HepG2 (cell line): ENCODE measurements around the gene ACVR2A. TPM values are rescaled to one million over a fixed set of nuclear protein-coding genes. Genes with fewer than 3 reads are reported as not detected.

Source experiments
- ATAC-seq: fragments of 200-7000 bp; cut with Tn5 transposase; 3 replicates; pipeline ENCODE4 v1.9.1; 2020; ENCODE audit warnings: mild to moderate bottlenecking, moderate library complexity
- BruUV-seq: library from RNA; stranded (reverse); fragments of 400-500 nt; replicated peaks from 2 replicates; lab custom pipeline; 2021; lab: Mats Ljungman, UMichigan
- CTCF ChIA-PET: fragments of 300-600 bp; formaldehyde crosslinking; extraction: SDS; loops from one replicate; lab custom pipeline; 2021; ENCODE audit warnings: low total read pairs, inconsistent platforms, low intra/inter-chr PET ratio; lab: Yijun Ruan, JAX
- POLR2A ChIA-PET: fragments of 350-600 bp; sonication (Branson Sonifier 250); formaldehyde crosslinking; loops from one replicate; lab custom pipeline; 2020; ENCODE audit warnings: antibody characterized with exemption, inconsistent platforms; lab: Yijun Ruan, JAX
- DNase-seq: peaks from one replicate; pipeline ENCODE4 v3.0.0-alpha.2; 2015; ENCODE audit warnings: low spot score
- FAIRE-seq: peaks from 3 replicates; lab custom pipeline; 2011; peaks lifted over from hg19 to GRCh38; lab: Jason Lieb, UNC
- H2AFZ ChIP-seq: one replicate; pipeline ENCODE4 v1.6.1; 2011; ENCODE audit warnings: low read length, inconsistent platforms
- H3K27ac ChIP-seq: fragments of 300-600 bp; 3 replicates; pipeline ENCODE4 v1.8.0; 2011; ENCODE audit warnings: mixed run types, mild to moderate bottlenecking, mixed read lengths, low read length, inconsistent platforms; ENCODE audit not compliant: insufficient read depth; ENCODE audit errors: extremely low read length
- H3K27me3 ChIP-seq, 2 experiments: fragments of 200-600 bp in 1 of 2; 2 replicates in 1 of 2; 3 replicates in 1 of 2; pipeline versions ENCODE4 v1.6.0 to v1.8.0; 2011; ENCODE audit warnings: low read length in 2 of 2, mild to moderate bottlenecking in 2 of 2, moderate library complexity in 2 of 2, inconsistent platforms in 1 of 2; ENCODE audit not compliant: insufficient read depth in 2 of 2, control insufficient read depth in 1 of 2
- H3K36me3 ChIP-seq, 2 experiments: fragments of 200-600 bp in 1 of 2; replicated peaks in 1 of 2; 2 replicates in 1 of 2; 3 replicates in 1 of 2; pipeline versions ENCODE4 v1.5.1 to v1.8.0; 2011; ENCODE audit warnings: low read length in 2 of 2, inconsistent platforms in 1 of 2; ENCODE audit not compliant: insufficient read depth in 2 of 2, control insufficient read depth in 1 of 2
- H3K4me1 ChIP-seq: 2 replicates; pipeline ENCODE4 v1.5.1; 2012; ENCODE audit warnings: low read length, inconsistent platforms; ENCODE audit not compliant: insufficient read depth
- H3K4me2 ChIP-seq: 2 replicates; pipeline ENCODE4 v1.6.0; 2011; ENCODE audit warnings: low read depth, low read length, inconsistent platforms
- H3K4me3 ChIP-seq, 3 experiments: fragments of 200-600 bp in 1 of 3; sonication (generic), shearing (Covaris generic) in 1 of 3; replicated peaks in 1 of 3; 2 replicates each; pipeline ENCODE4 v1.5.1; 2011 to 2016; ENCODE audit warnings: low read length in 3 of 3, inconsistent platforms in 2 of 3, low read depth in 2 of 3, mild to moderate bottlenecking in 2 of 3, control low read depth in 1 of 3, mixed read lengths in 1 of 3; ENCODE audit not compliant: insufficient read depth in 1 of 3
- H3K79me2 ChIP-seq: one replicate; pipeline ENCODE4 v1.6.1; 2011; ENCODE audit warnings: low read length, inconsistent platforms; ENCODE audit not compliant: insufficient read depth
- H3K9ac ChIP-seq: 2 replicates; pipeline ENCODE4 v1.6.0; 2011; ENCODE audit warnings: mild to moderate bottlenecking, low read depth, low read length, inconsistent platforms; ENCODE audit not compliant: insufficient read depth
- H3K9me3 ChIP-seq: 2 replicates; pipeline ENCODE4 v1.5.1; 2012; ENCODE audit warnings: mild to moderate bottlenecking, low read length
- H4K20me1 ChIP-seq: 2 replicates; pipeline ENCODE4 v1.6.0; 2011; ENCODE audit warnings: inconsistent platforms, mild to moderate bottlenecking, low read length, moderate library complexity; ENCODE audit not compliant: insufficient read depth
- GABPA ChIP-seq, 2 experiments: IDR thresholded peaks; 2 replicates each; pipeline ENCODE4 v1.6.1; 2011 to 2016; ENCODE audit warnings: low read depth in 2 of 2, low read length in 1 of 2, missing biosample characterization in 1 of 2, missing genetic modification characterization in 1 of 2
- KAT2B ChIP-seq: fragments of 150-350 bp; IDR thresholded peaks from 2 replicates; pipeline ENCODE4 v1.6.1; 2014; ENCODE audit warnings: low read depth, low read length, borderline replicate concordance
- MAFG ChIP-seq: sonication (generic); formaldehyde crosslinking; IDR thresholded peaks from 2 replicates; pipeline ENCODE4 v1.5.1; 2020; ENCODE audit warnings: mild to moderate bottlenecking, missing genetic modification reagents
- SMC3 ChIP-seq: IDR thresholded peaks from 2 replicates; pipeline ENCODE4 v1.6.1; 2011; ENCODE audit warnings: low read length, improper control_type of control experiment
- STAG1 ChIP-seq: sonication (generic); formaldehyde crosslinking; IDR thresholded peaks from 2 replicates; pipeline ENCODE4 v1.4.0; 2020; ENCODE audit warnings: missing genetic modification reagents
- ZBTB3 ChIP-seq: sonication (generic); formaldehyde crosslinking; IDR thresholded peaks from 2 replicates; pipeline ENCODE4 v1.4.0; 2020; ENCODE audit warnings: low read depth, mild to moderate bottlenecking, moderate library complexity, missing genetic modification reagents, borderline replicate concordance
- ZBTB8A ChIP-seq: sonication (generic); formaldehyde crosslinking; IDR thresholded peaks from 2 replicates; pipeline ENCODE4 v1.4.0; 2020; ENCODE audit warnings: mild to moderate bottlenecking, low read depth, missing genetic modification reagents, borderline replicate concordance
- ZMYM4 ChIP-seq: sonication (generic); formaldehyde crosslinking; IDR thresholded peaks from 2 replicates; pipeline ENCODE4 v1.8.1; 2023; ENCODE audit warnings: mild to moderate bottlenecking, missing genetic modification reagents
- ZNF24 ChIP-seq: fragments of 450-650 bp; IDR thresholded peaks from 2 replicates; pipeline ENCODE4 v1.6.1; 2017; ENCODE audit warnings: antibody characterized with exemption, mild to moderate bottlenecking
- ZNF589 ChIP-seq: sonication (generic); formaldehyde crosslinking; conservative IDR thresholded peaks from 2 replicates; pipeline ENCODE4 v1.8.0; 2022; ENCODE audit warnings: mild to moderate bottlenecking, moderate library complexity, missing genetic modification reagents
- ZNF615 ChIP-seq: sonication (generic); formaldehyde crosslinking; IDR thresholded peaks from 2 replicates; pipeline ENCODE4 v1.5.0; 2020; ENCODE audit warnings: mild to moderate bottlenecking, missing genetic modification reagents, borderline replicate concordance
- WGBS: methylation state at CpG from one replicate; pipeline ENCODE4 v1.1.6; 2017; ENCODE audit warnings: low lambda C conversion rate; 5-methylcytosine and 5-hydroxymethylcytosine counted together
- in situ Hi-C: cut with HindIII; loops from 2 replicates; pipeline ENCODE4 v1.10.0; 2017; ENCODE audit warnings: low pct_unique_long_range_greater_than_20kb; ENCODE audit not compliant: extremely low pct_ligation_motif_present
- intact Hi-C: fragments of 100-400 bp; cut with micrococcal nuclease; formaldehyde crosslinking; loops from one replicate; pipeline ENCODE4 v1.10.0; 2022; ENCODE audit not compliant: unreplicated experiment
- polyA plus RNA-seq, 8 experiments: library from polyadenylated mRNA; depleted of rRNA in 3 of 8; stranded (reverse) in 7 of 8; unstranded in 1 of 8; fragments of >200 nt; fragmentation: Illumina TruSeq in 4 of 8; extraction: Trizol in 4 of 8; gene quantifications; 2 replicates each; pipeline versions ENCODE4 v1.2.1 to v1.2.3, GENCODE V29; 2011 to 2016; ENCODE audit warnings: low read depth in 4 of 8, missing spikeins in 1 of 8, mixed read lengths in 1 of 8; ENCODE audit not compliant: insufficient read depth in 1 of 8
- total RNA-seq, 5 experiments: library from RNA; depleted of rRNA; stranded (reverse); fragments of >200 nt; fragmentation: Illumina TruSeq; extraction: Trizol; gene quantifications; 2 replicates each; pipeline ENCODE4 v1.2.3, GENCODE V29; 2016; ENCODE audit warnings: low read depth in 1 of 5
- TF ChIP-seq, protein P1 (sequence below): IDR thresholded peaks from 2 replicates; pipeline ENCODE4 v1.4.0; 2020; ENCODE audit warnings: mild to moderate bottlenecking, missing genetic modification reagents

ACVR2A gene
- total and polyA plus RNA-seq, 2 of the 13 experiments (the other 11 are each of a cell fraction or from before 2014, with no cell fraction given): 8.3 to 18.0 TPM

DNA sequence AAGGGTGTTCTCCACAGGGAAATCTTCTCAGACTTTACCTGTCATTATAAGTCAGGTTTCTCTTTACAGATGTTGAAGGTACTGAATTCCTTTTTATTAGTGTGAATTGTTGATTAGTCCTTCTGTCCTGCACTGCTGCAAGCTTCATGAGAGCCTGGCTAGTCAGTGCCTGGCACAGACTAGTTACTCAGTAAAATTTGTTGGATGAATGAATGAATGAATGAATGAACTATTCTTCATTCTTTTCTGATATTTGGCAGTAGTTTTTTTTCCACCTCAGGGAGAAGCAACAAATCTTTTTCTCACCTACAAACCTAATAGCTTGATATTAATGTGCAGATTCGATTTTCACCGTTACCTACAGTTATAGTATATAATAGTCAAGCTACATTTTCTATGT is 64.3 kb downstream of the ACVR2A start:
- TF ChIP-seq ZNF615 (CRISPR knock-in tag) (no peak), ZNF24 (peak; percentile 75)
- no peak overlapping the region for H3K4me3 ChIP-seq
- intact Hi-C loops: no loop called here
- H3K79me2 ChIP-seq: no peaks in the 10 kb centered on the region
- ChIA-PET POLR2A (no interaction called here), CTCF (interaction anchor here (2.9 kb wide), 1 partner anchor 826 kb away, joined by 15 read pairs; no protein-coding TSS in a partner anchor)
- no peaks in the 10 kb centered on the region for H3K36me3 ChIP-seq
- no peak overlapping the region for H3K9ac ChIP-seq
- DNase-seq (no peak), FAIRE-seq (no peak), ATAC-seq (no peak)
- no peak overlapping the region for H2AFZ ChIP-seq
- H4K20me1 ChIP-seq: no peaks in the 10 kb centered on the region
- no peaks in the 10 kb centered on the region for H3K4me1 ChIP-seq
- no peaks in the 10 kb centered on the region for H3K27me3 ChIP-seq
- BruUV-seq: no TSS peak
- no peak overlapping the region for H3K4me2 ChIP-seq
- in situ Hi-C loops: loop anchor here (25.0 kb wide), 2 partner anchors 297 to 522 kb away; no protein-coding TSS in a partner anchor
- WGBS: 87% methylated on average over 2 of the region's 2 CpGs
- no peak overlapping the region for H3K27ac ChIP-seq
- H3K9me3 ChIP-seq: no peaks in the 10 kb centered on the region

DNA sequence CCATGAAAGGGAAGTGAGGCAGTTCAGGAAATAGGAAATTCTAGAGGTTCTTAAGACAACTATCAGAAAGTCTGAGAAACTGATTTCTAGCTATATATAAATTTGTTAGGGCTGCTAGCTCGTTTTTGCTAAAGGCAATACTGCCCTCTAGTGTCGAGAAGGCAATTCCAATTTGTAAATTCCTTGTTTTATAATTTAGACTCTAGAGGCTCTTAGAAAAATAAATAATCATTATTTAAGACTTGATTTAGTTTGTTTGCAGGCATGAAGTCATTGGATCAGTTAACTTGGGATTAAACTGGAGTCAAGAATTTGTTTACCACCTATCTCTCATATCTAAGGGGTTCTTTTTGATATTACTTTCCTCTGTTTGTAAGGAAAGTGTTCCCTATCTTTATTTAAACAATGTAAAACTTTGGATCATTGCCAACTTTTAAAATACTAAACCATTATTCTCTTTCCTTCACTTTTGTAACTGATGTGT is 66.2 kb downstream of the ACVR2A start:
- Histone ChIP-seq H4K20me1 (no peaks in the 10 kb centered on the region), H3K27me3 (no peaks in the 10 kb centered on the region), H3K27ac (no peak overlapping the region), H3K4me2 (no peak overlapping the region), H3K36me3 (peaks cover 3 to 4% of the 10 kb centered on the region in 2 experiments; a peak in 3 of 5 replicates), H2AFZ (no peak overlapping the region), H3K4me3 (no peak overlapping the region), H3K9ac (no peak overlapping the region), H3K9me3 (no peaks in the 10 kb centered on the region), H3K4me1 (no peaks in the 10 kb centered on the region), H3K79me2 (no peaks in the 10 kb centered on the region)
- intact Hi-C loops (loop anchor here (1.0 to 10.0 kb wide), 9 partner anchors 67 to 1179 kb away; no protein-coding TSS in a partner anchor), in situ Hi-C loops (loop anchor here (10.0 to 25.0 kb wide), 5 partner anchors 299 to 1176 kb away; no protein-coding TSS in a partner anchor)
- FAIRE-seq (no peak), DNase-seq (peak; percentile 54), ATAC-seq (peak; percentile 55)
- WGBS: 0% methylated on average over 2 of the region's 2 CpGs
- no TSS peak for BruUV-seq
- ChIA-PET CTCF (interaction anchor here (1.8 to 2.9 kb wide), 2 partner anchors 828 to 866 kb away, joined by 12 to 15 read pairs; no protein-coding TSS in a partner anchor), POLR2A (interaction anchor here (1.0 kb wide), 2 partner anchors 16 to 828 kb away, joined by 3 read pairs; no protein-coding TSS in a partner anchor)
- TF ChIP-seq GABPA (IDR thresholded peaks at IDR 0.05; ENCODE audit: low read depth, low read length) (no peak), GABPA (CRISPR knock-in tag; IDR thresholded peaks at IDR 0.05; ENCODE audit: low read depth) (no peak), SMC3 (peak; percentile 89), ZBTB8A (CRISPR knock-in tag) (no peak), STAG1 (peak; percentile 85), MAFG (CRISPR knock-in tag) (no peak), KAT2B (no peak), ZMYM4 (CRISPR knock-in tag) (no peak), ZNF589 (CRISPR knock-in tag) (no peak), ZBTB3 (CRISPR knock-in tag) (no peak)
- TF ChIP-seq, protein P1, sequence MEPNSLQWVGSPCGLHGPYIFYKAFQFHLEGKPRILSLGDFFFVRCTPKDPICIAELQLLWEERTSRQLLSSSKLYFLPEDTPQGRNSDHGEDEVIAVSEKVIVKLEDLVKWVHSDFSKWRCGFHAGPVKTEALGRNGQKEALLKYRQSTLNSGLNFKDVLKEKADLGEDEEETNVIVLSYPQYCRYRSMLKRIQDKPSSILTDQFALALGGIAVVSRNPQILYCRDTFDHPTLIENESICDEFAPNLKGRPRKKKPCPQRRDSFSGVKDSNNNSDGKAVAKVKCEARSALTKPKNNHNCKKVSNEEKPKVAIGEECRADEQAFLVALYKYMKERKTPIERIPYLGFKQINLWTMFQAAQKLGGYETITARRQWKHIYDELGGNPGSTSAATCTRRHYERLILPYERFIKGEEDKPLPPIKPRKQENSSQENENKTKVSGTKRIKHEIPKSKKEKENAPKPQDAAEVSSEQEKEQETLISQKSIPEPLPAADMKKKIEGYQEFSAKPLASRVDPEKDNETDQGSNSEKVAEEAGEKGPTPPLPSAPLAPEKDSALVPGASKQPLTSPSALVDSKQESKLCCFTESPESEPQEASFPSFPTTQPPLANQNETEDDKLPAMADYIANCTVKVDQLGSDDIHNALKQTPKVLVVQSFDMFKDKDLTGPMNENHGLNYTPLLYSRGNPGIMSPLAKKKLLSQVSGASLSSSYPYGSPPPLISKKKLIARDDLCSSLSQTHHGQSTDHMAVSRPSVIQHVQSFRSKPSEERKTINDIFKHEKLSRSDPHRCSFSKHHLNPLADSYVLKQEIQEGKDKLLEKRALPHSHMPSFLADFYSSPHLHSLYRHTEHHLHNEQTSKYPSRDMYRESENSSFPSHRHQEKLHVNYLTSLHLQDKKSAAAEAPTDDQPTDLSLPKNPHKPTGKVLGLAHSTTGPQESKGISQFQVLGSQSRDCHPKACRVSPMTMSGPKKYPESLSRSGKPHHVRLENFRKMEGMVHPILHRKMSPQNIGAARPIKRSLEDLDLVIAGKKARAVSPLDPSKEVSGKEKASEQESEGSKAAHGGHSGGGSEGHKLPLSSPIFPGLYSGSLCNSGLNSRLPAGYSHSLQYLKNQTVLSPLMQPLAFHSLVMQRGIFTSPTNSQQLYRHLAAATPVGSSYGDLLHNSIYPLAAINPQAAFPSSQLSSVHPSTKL: peak; percentile 12; the same call in 1 of the 2 replicates
